Measurements from ENCODE around the gene TBC1D32. TPM values are rescaled to one million over a fixed set of nuclear protein-coding genes. Genes with fewer than 3 reads are reported as not detected.
"Not testable (repeated sequence)": the region's sequence is repeated elsewhere in the genome, so short reads cannot be mapped to it uniquely, and the experiment has no call there.

The TBC1D32 gene
- polyA plus RNA-seq, 1 donor (not counting 4 experiments of a cell fraction or from before 2014, with no cell fraction given) = 6.7 TPM

DNA sequence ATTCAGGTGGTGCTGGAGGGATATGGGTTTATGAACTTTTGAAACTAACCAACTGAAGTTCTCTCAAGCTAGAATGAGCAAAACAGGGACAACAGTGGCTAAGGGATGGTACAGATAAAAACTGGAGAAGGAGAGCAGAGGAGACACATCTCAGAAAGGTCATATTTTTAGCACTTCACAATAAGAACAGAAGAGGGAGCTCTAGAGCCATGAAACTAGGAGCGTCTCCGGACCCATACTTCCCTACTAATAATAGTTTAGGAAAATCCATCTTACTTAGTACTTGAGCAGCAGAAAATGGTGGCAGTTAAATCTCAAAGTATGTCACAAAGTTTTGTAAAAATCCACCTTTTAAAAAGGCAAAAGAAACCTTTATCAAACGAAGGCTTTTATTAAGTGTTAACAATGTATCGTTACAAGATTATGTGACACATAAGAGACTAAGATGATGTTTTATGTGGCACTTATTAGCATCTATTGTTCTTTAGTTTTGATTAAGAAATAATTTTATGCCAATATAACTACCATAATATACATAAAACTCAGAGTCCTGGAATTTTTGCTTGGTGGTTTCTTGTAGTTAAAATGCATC is 278.6 kb downstream of the TBC1D32 start:
- no peaks in the 10 kb centered on the region for H3K9me1 ChIP-seq (ENCODE audit: control insufficient read depth, extremely low read depth, insufficient read depth, low read length)
- TF ChIP-seq EZH2 (IDR thresholded peaks at IDR 0.05; ENCODE audit: low read length) = no peak
- TF ChIP-seq, protein P1, sequence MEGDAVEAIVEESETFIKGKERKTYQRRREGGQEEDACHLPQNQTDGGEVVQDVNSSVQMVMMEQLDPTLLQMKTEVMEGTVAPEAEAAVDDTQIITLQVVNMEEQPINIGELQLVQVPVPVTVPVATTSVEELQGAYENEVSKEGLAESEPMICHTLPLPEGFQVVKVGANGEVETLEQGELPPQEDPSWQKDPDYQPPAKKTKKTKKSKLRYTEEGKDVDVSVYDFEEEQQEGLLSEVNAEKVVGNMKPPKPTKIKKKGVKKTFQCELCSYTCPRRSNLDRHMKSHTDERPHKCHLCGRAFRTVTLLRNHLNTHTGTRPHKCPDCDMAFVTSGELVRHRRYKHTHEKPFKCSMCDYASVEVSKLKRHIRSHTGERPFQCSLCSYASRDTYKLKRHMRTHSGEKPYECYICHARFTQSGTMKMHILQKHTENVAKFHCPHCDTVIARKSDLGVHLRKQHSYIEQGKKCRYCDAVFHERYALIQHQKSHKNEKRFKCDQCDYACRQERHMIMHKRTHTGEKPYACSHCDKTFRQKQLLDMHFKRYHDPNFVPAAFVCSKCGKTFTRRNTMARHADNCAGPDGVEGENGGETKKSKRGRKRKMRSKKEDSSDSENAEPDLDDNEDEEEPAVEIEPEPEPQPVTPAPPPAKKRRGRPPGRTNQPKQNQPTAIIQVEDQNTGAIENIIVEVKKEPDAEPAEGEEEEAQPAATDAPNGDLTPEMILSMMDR (optimal IDR thresholded peaks at IDR 0.05 in 1 of 3, IDR thresholded peaks at IDR 0.05 in 1 of 3, conservative IDR thresholded peaks at IDR 0.05 in 1 of 3; ENCODE audit: extremely low read depth in 1 of 3, insufficient read depth in 2 of 3, low read length in 3 of 3) = peak; percentile 40 to 59 (median 52)
- no peaks in the 10 kb centered on the region for H3K4me1 ChIP-seq (ENCODE audit: control insufficient read depth, extremely low read depth, insufficient read depth, low read length)
- H3K4me3 ChIP-seq (ENCODE audit: control insufficient read depth in 2 of 3, extremely low read depth in 1 of 3, insufficient read depth in 2 of 3, low read depth in 1 of 3, low read length in 3 of 3) = no peak overlapping the region
- H2AFZ ChIP-seq (ENCODE audit: control insufficient read depth, low read length) = no peak overlapping the region
- H3K9me3 ChIP-seq (ENCODE audit: control insufficient read depth, low read depth, low read length) = no peaks in the 10 kb centered on the region
- DNase-seq (ENCODE audit: low read depth, low spot score) = peak; percentile 5
- H3K27ac ChIP-seq (ENCODE audit: control insufficient read depth, insufficient read depth, low read length) = no peak overlapping the region
- H3K4me2 ChIP-seq (ENCODE audit: control insufficient read depth, extremely low read depth, insufficient read depth, low read depth, low read length) = no peak overlapping the region
- H3K79me2 ChIP-seq (ENCODE audit: control insufficient read depth, insufficient read depth, low read length) = no peaks in the 10 kb centered on the region
- H3K36me3 ChIP-seq (ENCODE audit: control insufficient read depth in 2 of 2, extremely low read depth in 1 of 2, insufficient read depth in 2 of 2, low read length in 2 of 2) = no peaks in the 10 kb centered on the region
- H4K20me1 ChIP-seq (ENCODE audit: control insufficient read depth, extremely low read depth, insufficient read depth, low read length) = no peaks in the 10 kb centered on the region
- peak; percentile 64 for FAIRE-seq
- H3K27me3 ChIP-seq (ENCODE audit: control insufficient read depth, extremely low read depth, insufficient read depth, low read length) = no peaks in the 10 kb centered on the region
- H3K9ac ChIP-seq (ENCODE audit: control insufficient read depth, extremely low read depth, insufficient read depth, low read length) = no peak overlapping the region
- dilution Hi-C loops (cut with MboI; ENCODE audit: extremely low pct_ligation_motif_present, low sequenced_read_pairs) = no loop called here

- H3K9me1 ChIP-seq (ENCODE audit: control insufficient read depth, extremely low read depth, insufficient read depth, low read length); H3K4me1 ChIP-seq (ENCODE audit: control insufficient read depth, extremely low read depth, insufficient read depth, low read length); H3K4me2 ChIP-seq (ENCODE audit: control insufficient read depth, extremely low read depth, insufficient read depth, low read depth, low read length); H3K36me3 ChIP-seq (ENCODE audit: control insufficient read depth in 2 of 2, extremely low read depth in 1 of 2, insufficient read depth in 2 of 2, low read length in 2 of 2); H3K27me3 ChIP-seq (ENCODE audit: control insufficient read depth, extremely low read depth, insufficient read depth, low read length); H3K79me2 ChIP-seq (ENCODE audit: control insufficient read depth, insufficient read depth, low read length); FAIRE-seq; H4K20me1 ChIP-seq (ENCODE audit: control insufficient read depth, extremely low read depth, insufficient read depth, low read length); H3K4me3 ChIP-seq (ENCODE audit: control insufficient read depth in 2 of 3, extremely low read depth in 1 of 3, insufficient read depth in 2 of 3, low read depth in 1 of 3, low read length in 3 of 3); H3K9me3 ChIP-seq (ENCODE audit: control insufficient read depth, low read depth, low read length); DNase-seq (ENCODE audit: low read depth, low spot score); H3K27ac ChIP-seq (ENCODE audit: control insufficient read depth, insufficient read depth, low read length); H3K9ac ChIP-seq (ENCODE audit: control insufficient read depth, extremely low read depth, insufficient read depth, low read length); dilution Hi-C loops (cut with MboI; ENCODE audit: extremely low pct_ligation_motif_present, low sequenced_read_pairs); H2AFZ ChIP-seq (ENCODE audit: control insufficient read depth, low read length): not testable (repeated sequence)
Observed at GRCh38 chr6:121048593-121048992, 285.7 kb downstream of the TBC1D32 start.

GRCh38 chr6:121044905-121045304 is 289.4 kb downstream of the TBC1D32 start:
- FAIRE-seq; dilution Hi-C loops (cut with MboI; ENCODE audit: extremely low pct_ligation_motif_present, low sequenced_read_pairs): not testable (repeated sequence)

DNA sequence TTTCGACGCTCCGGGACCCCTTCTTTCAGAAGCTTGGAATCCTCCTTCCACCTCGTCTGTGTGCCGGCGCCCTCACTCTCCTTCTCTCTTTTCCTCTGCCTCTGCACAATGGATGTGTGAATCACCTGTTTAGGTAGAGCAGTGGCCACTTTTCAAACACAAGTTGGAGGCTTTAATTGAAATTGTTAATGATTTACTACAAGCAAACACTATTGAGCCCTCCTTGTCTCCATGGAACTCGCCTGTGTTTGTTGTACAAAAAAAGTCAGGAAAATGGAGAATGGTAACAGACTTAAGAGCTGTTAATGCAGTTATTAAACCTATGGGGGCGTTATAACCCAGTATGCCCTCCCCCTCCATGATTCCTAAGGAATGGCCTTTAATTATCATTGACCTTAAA is 290.6 kb downstream of the TBC1D32 start:
- H4K20me1 ChIP-seq (ENCODE audit: control insufficient read depth, extremely low read depth, insufficient read depth, low read length); H3K9ac ChIP-seq (ENCODE audit: control insufficient read depth, extremely low read depth, insufficient read depth, low read length); H3K27ac ChIP-seq (ENCODE audit: control insufficient read depth, insufficient read depth, low read length); H3K9me3 ChIP-seq (ENCODE audit: control insufficient read depth, low read depth, low read length); H3K4me1 ChIP-seq (ENCODE audit: control insufficient read depth, extremely low read depth, insufficient read depth, low read length); FAIRE-seq; H3K9me1 ChIP-seq (ENCODE audit: control insufficient read depth, extremely low read depth, insufficient read depth, low read length); H3K4me3 ChIP-seq (ENCODE audit: control insufficient read depth in 2 of 3, extremely low read depth in 1 of 3, insufficient read depth in 2 of 3, low read depth in 1 of 3, low read length in 3 of 3); H3K36me3 ChIP-seq (ENCODE audit: control insufficient read depth in 2 of 2, extremely low read depth in 1 of 2, insufficient read depth in 2 of 2, low read length in 2 of 2); DNase-seq (ENCODE audit: low read depth, low spot score); dilution Hi-C loops (cut with MboI; ENCODE audit: extremely low pct_ligation_motif_present, low sequenced_read_pairs); H3K27me3 ChIP-seq (ENCODE audit: control insufficient read depth, extremely low read depth, insufficient read depth, low read length); H3K79me2 ChIP-seq (ENCODE audit: control insufficient read depth, insufficient read depth, low read length); H2AFZ ChIP-seq (ENCODE audit: control insufficient read depth, low read length); H3K4me2 ChIP-seq (ENCODE audit: control insufficient read depth, extremely low read depth, insufficient read depth, low read depth, low read length): not testable (repeated sequence)

More at GRCh38 chr6:121044905-121045304, 289.4 kb downstream of the TBC1D32 start:
- H3K9me1 ChIP-seq (ENCODE audit: control insufficient read depth, extremely low read depth, insufficient read depth, low read length); H3K27me3 ChIP-seq (ENCODE audit: control insufficient read depth, extremely low read depth, insufficient read depth, low read length); H3K27ac ChIP-seq (ENCODE audit: control insufficient read depth, insufficient read depth, low read length); H3K9me3 ChIP-seq (ENCODE audit: control insufficient read depth, low read depth, low read length); H3K4me3 ChIP-seq (ENCODE audit: control insufficient read depth in 2 of 3, extremely low read depth in 1 of 3, insufficient read depth in 2 of 3, low read depth in 1 of 3, low read length in 3 of 3); H4K20me1 ChIP-seq (ENCODE audit: control insufficient read depth, extremely low read depth, insufficient read depth, low read length); H3K79me2 ChIP-seq (ENCODE audit: control insufficient read depth, insufficient read depth, low read length); H3K36me3 ChIP-seq (ENCODE audit: control insufficient read depth in 2 of 2, extremely low read depth in 1 of 2, insufficient read depth in 2 of 2, low read length in 2 of 2); H3K9ac ChIP-seq (ENCODE audit: control insufficient read depth, extremely low read depth, insufficient read depth, low read length); H3K4me2 ChIP-seq (ENCODE audit: control insufficient read depth, extremely low read depth, insufficient read depth, low read depth, low read length); H2AFZ ChIP-seq (ENCODE audit: control insufficient read depth, low read length); DNase-seq (ENCODE audit: low read depth, low spot score); H3K4me1 ChIP-seq (ENCODE audit: control insufficient read depth, extremely low read depth, insufficient read depth, low read length): not testable (repeated sequence)
